NB4 (cell line): ENCODE results near the gene CFAP53.

Source experiments
- DNase-seq: peaks from one replicate; pipeline ENCODE4 v3.0.0; 2010; ENCODE audit warnings: low read depth
- H3K4me3 ChIP-seq: one replicate; pipeline ENCODE4 v1.5.1; 2011; ENCODE audit warnings: mild to moderate bottlenecking, low read depth, low read length, moderate library complexity
- CTCF ChIP-seq: IDR thresholded peaks from one replicate; pipeline ENCODE4 v1.5.1; 2012; ENCODE audit warnings: low read depth, low read length
- MAX ChIP-seq: IDR thresholded peaks from 2 replicates; pipeline ENCODE4 v1.6.1; 2011; ENCODE audit warnings: low read depth, low read length
- MYC ChIP-seq: IDR thresholded peaks from 2 replicates; pipeline ENCODE4 v1.6.1; 2011; ENCODE audit warnings: low read depth, low read length
- POLR2A ChIP-seq: IDR thresholded peaks from 2 replicates; pipeline ENCODE4 v1.6.1; 2011; ENCODE audit warnings: mild to moderate bottlenecking; ENCODE audit not compliant: insufficient read length; ENCODE audit errors: extremely low read depth

The CFAP53 gene

GRCh38 chr18:50189160-50189559 is 77.1 kb downstream of the CFAP53 start:
- no peak overlapping the region for H3K4me3 ChIP-seq
- no peak for DNase-seq
- no peak for TF ChIP-seq CTCF
- no peak for TF ChIP-seq POLR2A
- no peak for TF ChIP-seq MYC
- TF ChIP-seq MAX = no peak

- no peak overlapping the region for H3K4me3 ChIP-seq
- no peak for TF ChIP-seq MYC
- no peak for TF ChIP-seq POLR2A
- no peak for TF ChIP-seq MAX
- no peak for TF ChIP-seq CTCF
- no peak for DNase-seq
Measured at GRCh38 chr18:50188652-50189051, 77.6 kb downstream of the CFAP53 start.

- TF ChIP-seq MYC (no peak), POLR2A (no peak), MAX (no peak), CTCF (no peak)
- DNase-seq = no peak
- H3K4me3 ChIP-seq = no peak overlapping the region
Measured at GRCh38 chr18:50187659-50188058, 78.6 kb downstream of the CFAP53 start.

GRCh38 chr18:50186385-50186784 is 79.9 kb downstream of the CFAP53 start:
- TF ChIP-seq CTCF (no peak), MYC (no peak), POLR2A (no peak), MAX (no peak)
- no peak for DNase-seq

GRCh38 chr18:50183556-50183955 is 82.7 kb downstream of the CFAP53 start:
- TF ChIP-seq MAX (no peak), POLR2A (no peak), CTCF (no peak), MYC (no peak)
- no peak overlapping the region for H3K4me3 ChIP-seq
- DNase-seq = no peak

More at GRCh38 chr18:50186385-50186784, 79.9 kb downstream of the CFAP53 start:
- no peak overlapping the region for H3K4me3 ChIP-seq

- no peak for DNase-seq
- no peak for TF ChIP-seq MYC
- no peak for TF ChIP-seq CTCF
- TF ChIP-seq POLR2A = no peak
- H3K4me3 ChIP-seq = no peak overlapping the region
Measured at GRCh38 chr18:50182511-50182910, 83.8 kb downstream of the CFAP53 start.
